Brain pericyte (primary cell): Measurements from ENCODE around the gene TBC1D5.

Source experiments
- DNase-seq: peaks from one replicate; pipeline ENCODE4 v3.0.0-alpha.2; 2012; ENCODE audit warnings: low read depth, low spot score

Gene TBC1D5

GRCh38 chr3:17590465-17590864 is 152.0 kb downstream of the TBC1D5 start:
- DNase-seq, result no peak

GRCh38 chr3:17589888-17590287 is 152.5 kb downstream of the TBC1D5 start:
- DNase-seq, result no peak

- no peak for DNase-seq
Observed at GRCh38 chr3:17588422-17588821, 154.0 kb downstream of the TBC1D5 start.

- DNase-seq, result no peak
Observed at GRCh38 chr3:17585394-17586325, 156.8 kb downstream of the TBC1D5 start.

GRCh38 chr3:17584066-17584465 is 158.4 kb downstream of the TBC1D5 start:
- DNase-seq, result no peak

GRCh38 chr3:17583530-17583929 is 158.9 kb downstream of the TBC1D5 start:
- DNase-seq, result no peak

- no peak for DNase-seq
Observed at GRCh38 chr3:17581421-17582080, 160.9 kb downstream of the TBC1D5 start.

GRCh38 chr3:17580901-17581300 is 161.5 kb downstream of the TBC1D5 start:
- no peak for DNase-seq

- DNase-seq, result no peak
Observed at GRCh38 chr3:17579289-17580031, 163.0 kb downstream of the TBC1D5 start.

- DNase-seq, result no peak
Observed at GRCh38 chr3:17577796-17578520, 164.5 kb downstream of the TBC1D5 start.

GRCh38 chr3:17573396-17573795 is 169.0 kb downstream of the TBC1D5 start:
- DNase-seq, result no peak

- DNase-seq, result no peak
Observed at GRCh38 chr3:17571686-17572085, 170.7 kb downstream of the TBC1D5 start.

GRCh38 chr3:17562845-17563244 is 179.6 kb downstream of the TBC1D5 start:
- DNase-seq, result no peak

- no peak for DNase-seq
Observed at GRCh38 chr3:17558565-17558964, 183.9 kb downstream of the TBC1D5 start.

- DNase-seq, result no peak
Observed at GRCh38 chr3:17557749-17558463, 184.5 kb downstream of the TBC1D5 start.

- DNase-seq, result no peak
Observed at GRCh38 chr3:17555525-17555924, 186.9 kb downstream of the TBC1D5 start.

GRCh38 chr3:17554078-17554477 is 188.4 kb downstream of the TBC1D5 start:
- no peak for DNase-seq

GRCh38 chr3:17553080-17553479 is 189.4 kb downstream of the TBC1D5 start:
- DNase-seq, result no peak

- no peak for DNase-seq
Observed at GRCh38 chr3:17552351-17552750, 190.1 kb downstream of the TBC1D5 start.

- no peak for DNase-seq
Observed at GRCh38 chr3:17551895-17552294, 190.5 kb downstream of the TBC1D5 start.

GRCh38 chr3:17551333-17551732 is 191.1 kb downstream of the TBC1D5 start:
- no peak for DNase-seq
